GM19438 (cell line): ENCODE measurements around the gene CCM2.

Experiments
- ATAC-seq: cut with Tn5 transposase; IDR thresholded peaks from one replicate; pipeline ENCODE4 v1.9.1; 2021; ENCODE audit warnings: low read depth; ENCODE audit not compliant: unreplicated experiment

CCM2 gene

GRCh38 chr7:45057878-45058277 is 57.9 kb downstream of the CCM2 start:
- no peak for ATAC-seq

- no peak for ATAC-seq
Measured at GRCh38 chr7:45060295-45060694, 60.3 kb downstream of the CCM2 start.

- ATAC-seq, result no peak
Measured at GRCh38 chr7:45061352-45061751, 61.4 kb downstream of the CCM2 start.

GRCh38 chr7:45061806-45062425 is 61.9 kb downstream of the CCM2 start:
- no peak for ATAC-seq

GRCh38 chr7:45064047-45064725 is 64.2 kb downstream of the CCM2 start:
- no peak for ATAC-seq

- ATAC-seq, result no peak
Measured at GRCh38 chr7:45065031-45065995, 65.3 kb downstream of the CCM2 start.

GRCh38 chr7:45066409-45066808 is 66.4 kb downstream of the CCM2 start:
- ATAC-seq, result no peak

GRCh38 chr7:45067582-45067981 is 67.6 kb downstream of the CCM2 start:
- ATAC-seq, result no peak

GRCh38 chr7:45068236-45069023 is 68.4 kb downstream of the CCM2 start:
- no peak for ATAC-seq

- no peak for ATAC-seq
Measured at GRCh38 chr7:45069444-45070253, 69.6 kb downstream of the CCM2 start.

- ATAC-seq, result no peak
Measured at GRCh38 chr7:45070254-45070642, 70.2 kb downstream of the CCM2 start.

GRCh38 chr7:45071528-45071927 is 71.5 kb downstream of the CCM2 start:
- ATAC-seq, result no peak

- ATAC-seq, result no peak
Measured at GRCh38 chr7:45072131-45073030, 72.4 kb downstream of the CCM2 start.

GRCh38 chr7:45073031-45073785 is 73.2 kb downstream of the CCM2 start:
- ATAC-seq, result no peak

GRCh38 chr7:45073786-45074527 is 74.0 kb downstream of the CCM2 start:
- no peak for ATAC-seq

- no peak for ATAC-seq
Measured at GRCh38 chr7:45074528-45075354, 74.7 kb downstream of the CCM2 start.

GRCh38 chr7:45075355-45075644 is 75.3 kb downstream of the CCM2 start:
- no peak for ATAC-seq
